HCT116 (cell line): ENCODE data around the gene NHLH1. TPM values are rescaled to one million over a fixed set of nuclear protein-coding genes. Genes with fewer than 3 reads are reported as not detected.

Experiments
- ATAC-seq: fragments of 200-7000 bp; cut with Tn5 transposase; 2 replicates; pipeline ENCODE4 v1.9.1; 2020; ENCODE audit warnings: mild to moderate bottlenecking, moderate library complexity
- BruUV-seq: library from RNA; stranded (reverse); fragments of 400-500 nt; replicated peaks from 2 replicates; lab custom pipeline; 2021; lab: Mats Ljungman, UMichigan
- CTCF ChIA-PET: fragments of 300-600 bp; sonication (Branson Sonifier 250); formaldehyde crosslinking; loops from one replicate; lab custom pipeline; 2021; ENCODE audit warnings: antibody characterized with exemption; lab: Charles Lee
- POLR2A ChIA-PET: fragments of 300-600, 350-600 bp; sonication (Branson Sonifier 250); formaldehyde crosslinking; loops from one replicate; lab custom pipeline; 2021; ENCODE audit warnings: antibody characterized with exemption; lab: Charles Lee
- RAD21 ChIA-PET, 2 experiments: fragments of 300-600 bp; sonication (Branson Sonifier 250); formaldehyde crosslinking; loops; one replicate each; lab custom pipeline; 2023; ENCODE audit warnings: low total read pairs in 2 of 2; ENCODE audit not compliant: uncharacterized antibody in 2 of 2, unreplicated experiment in 2 of 2, low non-redundant PET in 1 of 2; lab: Charles Lee
- DNase-seq: peaks from one replicate; pipeline ENCODE4 v3.0.0-alpha.2; 2010; ENCODE audit warnings: low read depth, low spot score
- H2AFZ ChIP-seq: fragments of 200-600 bp; shearing (Covaris generic), sonication (generic); 2 replicates; pipeline ENCODE4 v1.6.1; 2017; ENCODE audit warnings: low read depth, mixed run types, mixed read lengths, antibody characterized with exemption, low read length; ENCODE audit not compliant: poor library complexity, severe bottlenecking
- H3K27ac ChIP-seq: 2 replicates; pipeline ENCODE4 v1.5.1; 2012; ENCODE audit warnings: low read depth, low read length
- H3K27me3 ChIP-seq: fragments of 200-600 bp; sonication (generic); 2 replicates; pipeline ENCODE4 v1.6.1; 2016; ENCODE audit warnings: mixed run types, low read length, mixed read lengths; ENCODE audit not compliant: insufficient read depth
- H3K36me3 ChIP-seq, 2 experiments: fragments of 200-500 bp in 1 of 2; fragments of 200-600 bp in 1 of 2; sonication (Bioruptor generic) in 1 of 2; sonication (generic) in 1 of 2; 2 replicates each; pipeline versions ENCODE4 v1.5.1 to v1.6.1; 2014 to 2016; ENCODE audit warnings: low read length in 2 of 2, inconsistent platforms in 1 of 2, mixed read lengths in 1 of 2, mixed run types in 1 of 2; ENCODE audit not compliant: insufficient read depth in 2 of 2, control insufficient read depth in 1 of 2
- H3K4me1 ChIP-seq, 2 experiments: fragments of 200-600 bp in 1 of 2; sonication (generic) in 1 of 2; 2 replicates each; pipeline versions ENCODE4 v1.5.1 to v1.6.1; 2012 to 2017; ENCODE audit warnings: low read length in 2 of 2, inconsistent platforms in 1 of 2, mild to moderate bottlenecking in 1 of 2, mixed read lengths in 1 of 2, mixed run types in 1 of 2, moderate library complexity in 1 of 2; ENCODE audit not compliant: insufficient read depth in 2 of 2, control insufficient read depth in 1 of 2
- H3K4me2 ChIP-seq: fragments of 200-600 bp; sonication (generic); 2 replicates; pipeline ENCODE4 v1.6.1; 2017; ENCODE audit warnings: mixed run types, low read length, mixed read lengths
- H3K4me3 ChIP-seq, 2 experiments: fragments of 200-600 bp in 1 of 2; sonication (generic) in 1 of 2; replicated peaks in 1 of 2; 2 replicates each; pipeline ENCODE4 v1.5.1; 2011 to 2016; ENCODE audit warnings: low read length in 2 of 2, control low read depth in 1 of 2, low read depth in 1 of 2, mild to moderate bottlenecking in 1 of 2, mixed read lengths in 1 of 2, mixed run types in 1 of 2
- H3K79me2 ChIP-seq: fragments of 200-600 bp; sonication (generic); 2 replicates; pipeline ENCODE4 v1.6.1; 2017; ENCODE audit warnings: mild to moderate bottlenecking, mixed run types, low read length, moderate library complexity, mixed read lengths; ENCODE audit not compliant: insufficient read depth
- H3K9ac ChIP-seq: fragments of 200-600 bp; sonication (generic); 2 replicates; pipeline ENCODE4 v1.6.1; 2016; ENCODE audit warnings: low read length, mixed read lengths
- H3K9me2 ChIP-seq: fragments of 200-600 bp; sonication (generic), shearing (Covaris generic); 2 replicates; pipeline ENCODE4 v1.6.1; 2017; ENCODE audit warnings: mixed run types, mild to moderate bottlenecking, moderate library complexity; ENCODE audit not compliant: insufficient read depth
- H3K9me3 ChIP-seq, 2 experiments: fragments of 200-500 bp in 1 of 2; fragments of 200-600 bp in 1 of 2; sonication (Bioruptor generic) in 1 of 2; sonication (generic) in 1 of 2; 2 replicates each; pipeline ENCODE4 v1.6.1; 2014 to 2017; ENCODE audit warnings: low read length in 2 of 2, mixed read lengths in 2 of 2, inconsistent platforms in 1 of 2, low read depth in 1 of 2, mild to moderate bottlenecking in 1 of 2, mixed run types in 1 of 2, moderate library complexity in 1 of 2; ENCODE audit not compliant: control insufficient read depth in 1 of 2, insufficient read depth in 1 of 2
- H4K20me1 ChIP-seq: fragments of 200-600 bp; sonication (generic), shearing (Covaris generic); 2 replicates; pipeline ENCODE4 v1.6.1; 2017; ENCODE audit warnings: mixed run types, mild to moderate bottlenecking, moderate library complexity; ENCODE audit not compliant: insufficient read depth
- ELF1 ChIP-seq: IDR thresholded peaks from 2 replicates; pipeline ENCODE4 v1.6.1; 2012; ENCODE audit warnings: low read depth, borderline replicate concordance
- EZH2phosphoT487 ChIP-seq: fragments of 200-600 bp; IDR thresholded peaks from 2 replicates; pipeline ENCODE4 v1.6.1; 2018; ENCODE audit warnings: antibody characterized with exemption, borderline replicate concordance
- POLR2A ChIP-seq: IDR thresholded peaks from 2 replicates; pipeline ENCODE4 v1.7.0; 2011; ENCODE audit warnings: borderline replicate concordance; ENCODE audit not compliant: insufficient read depth, insufficient read length; ENCODE audit errors: extremely low read depth
- RAD21 ChIP-seq: IDR thresholded peaks from 2 replicates; pipeline ENCODE4 v1.6.1; 2012; ENCODE audit warnings: low read depth, mild to moderate bottlenecking
- SIN3A ChIP-seq: IDR thresholded peaks from 2 replicates; pipeline ENCODE4 v1.6.1; 2012; ENCODE audit warnings: low read depth
- SRF ChIP-seq: IDR thresholded peaks from 2 replicates; pipeline ENCODE4 v1.6.1; 2012; ENCODE audit warnings: low read depth
- TCF7L2 ChIP-seq: IDR thresholded peaks from 2 replicates; pipeline ENCODE4 v1.7.0; 2011; ENCODE audit warnings: borderline replicate concordance, inconsistent platforms; ENCODE audit not compliant: insufficient read depth, insufficient read length; ENCODE audit errors: extremely low read depth
- intact Hi-C: fragments of 100-400 bp; cut with micrococcal nuclease; formaldehyde crosslinking; loops from 2 replicates; pipeline ENCODE4 v1.10.0; 2022
- total RNA-seq: library from RNA; stranded (reverse); gene quantifications from one replicate; pipeline ENCODE4 v1.2.1, GENCODE V29; 2021; ENCODE audit not compliant: unreplicated experiment
- TF ChIP-seq, protein P1 (sequence below): IDR thresholded peaks from 2 replicates; pipeline ENCODE4 v1.6.1; 2012
- TF ChIP-seq, protein P2 (sequence below): IDR thresholded peaks from 2 replicates; pipeline ENCODE4 v1.6.1; 2012; ENCODE audit warnings: low read depth
- TF ChIP-seq, protein P3 (sequence below): IDR thresholded peaks from 2 replicates; pipeline ENCODE4 v1.6.1; 2011; ENCODE audit warnings: mild to moderate bottlenecking, low read length, moderate library complexity; ENCODE audit not compliant: insufficient replicate concordance; ENCODE audit errors: extremely low read depth

The NHLH1 gene
- total RNA-seq, 1 experiment from 2014 or later = 0.12 TPM

DNA sequence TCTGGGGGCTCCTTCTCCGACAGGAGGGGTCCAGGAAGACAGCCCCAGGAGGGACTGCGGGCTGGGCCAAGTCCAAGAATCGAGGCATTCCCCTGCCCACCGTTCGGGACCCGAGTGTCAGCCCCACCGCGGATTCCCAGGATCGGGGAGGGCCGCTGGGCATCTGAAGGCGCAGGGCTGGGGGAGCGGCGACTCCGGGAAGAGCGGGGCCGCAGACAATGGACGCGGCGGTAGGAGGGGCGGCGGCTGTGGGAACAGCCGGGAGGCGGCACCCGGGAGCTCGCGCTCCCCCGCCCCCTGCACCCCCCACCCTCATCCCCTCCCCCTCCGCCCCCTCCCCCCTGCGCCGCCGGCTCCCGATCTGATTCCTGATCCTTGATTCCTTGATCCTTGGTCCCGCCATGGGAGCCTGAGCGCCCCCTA, 33.4 kb downstream of the NHLH1 start, which contains the start of gene VANGL2:
Gene VANGL2, plus strand, starts transcription at position 342 of the 423 bp plus-strand sequence. CDS start 15,274 bp downstream, outside the sequence.
- no peak for DNase-seq
- Histone ChIP-seq H3K36me3 (no peaks in the 10 kb centered on the region), H3K79me2 (no peaks in the 10 kb centered on the region), H4K20me1 (no peaks in the 10 kb centered on the region), H3K4me1 (peaks cover 0 to 6% of the 10 kb centered on the region in 2 experiments; a peak in 1 of 4 replicates), H3K4me3 (no peak within 1 kb of the TSS), H2AFZ (no peak within 1 kb of the TSS), H3K4me2 (no peak within 1 kb of the TSS), H3K9me3 (no peaks in the 10 kb centered on the region), H3K27ac (no peak within 1 kb of the TSS), H3K27me3 (no peaks in the 10 kb centered on the region), H3K9ac (no peak within 1 kb of the TSS), H3K9me2 (no peaks in the 10 kb centered on the region)
- BruUV-seq = no TSS peak
- ATAC-seq = no peak
- RAD21 ChIA-PET = no interaction called here
- TF ChIP-seq SRF = no peak
- TF ChIP-seq SIN3A = no peak
- TF ChIP-seq, protein P1, sequence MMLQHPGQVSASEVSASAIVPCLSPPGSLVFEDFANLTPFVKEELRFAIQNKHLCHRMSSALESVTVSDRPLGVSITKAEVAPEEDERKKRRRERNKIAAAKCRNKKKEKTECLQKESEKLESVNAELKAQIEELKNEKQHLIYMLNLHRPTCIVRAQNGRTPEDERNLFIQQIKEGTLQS = no peak
- no peak for TF ChIP-seq ELF1
- no peak for TF ChIP-seq RAD21
- TF ChIP-seq EZH2phosphoT487 = no peak
- TF ChIP-seq, protein P2, sequence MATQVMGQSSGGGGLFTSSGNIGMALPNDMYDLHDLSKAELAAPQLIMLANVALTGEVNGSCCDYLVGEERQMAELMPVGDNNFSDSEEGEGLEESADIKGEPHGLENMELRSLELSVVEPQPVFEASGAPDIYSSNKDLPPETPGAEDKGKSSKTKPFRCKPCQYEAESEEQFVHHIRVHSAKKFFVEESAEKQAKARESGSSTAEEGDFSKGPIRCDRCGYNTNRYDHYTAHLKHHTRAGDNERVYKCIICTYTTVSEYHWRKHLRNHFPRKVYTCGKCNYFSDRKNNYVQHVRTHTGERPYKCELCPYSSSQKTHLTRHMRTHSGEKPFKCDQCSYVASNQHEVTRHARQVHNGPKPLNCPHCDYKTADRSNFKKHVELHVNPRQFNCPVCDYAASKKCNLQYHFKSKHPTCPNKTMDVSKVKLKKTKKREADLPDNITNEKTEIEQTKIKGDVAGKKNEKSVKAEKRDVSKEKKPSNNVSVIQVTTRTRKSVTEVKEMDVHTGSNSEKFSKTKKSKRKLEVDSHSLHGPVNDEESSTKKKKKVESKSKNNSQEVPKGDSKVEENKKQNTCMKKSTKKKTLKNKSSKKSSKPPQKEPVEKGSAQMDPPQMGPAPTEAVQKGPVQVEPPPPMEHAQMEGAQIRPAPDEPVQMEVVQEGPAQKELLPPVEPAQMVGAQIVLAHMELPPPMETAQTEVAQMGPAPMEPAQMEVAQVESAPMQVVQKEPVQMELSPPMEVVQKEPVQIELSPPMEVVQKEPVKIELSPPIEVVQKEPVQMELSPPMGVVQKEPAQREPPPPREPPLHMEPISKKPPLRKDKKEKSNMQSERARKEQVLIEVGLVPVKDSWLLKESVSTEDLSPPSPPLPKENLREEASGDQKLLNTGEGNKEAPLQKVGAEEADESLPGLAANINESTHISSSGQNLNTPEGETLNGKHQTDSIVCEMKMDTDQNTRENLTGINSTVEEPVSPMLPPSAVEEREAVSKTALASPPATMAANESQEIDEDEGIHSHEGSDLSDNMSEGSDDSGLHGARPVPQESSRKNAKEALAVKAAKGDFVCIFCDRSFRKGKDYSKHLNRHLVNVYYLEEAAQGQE = no peak
- no peak for TF ChIP-seq POLR2A
- TF ChIP-seq, protein P3, sequence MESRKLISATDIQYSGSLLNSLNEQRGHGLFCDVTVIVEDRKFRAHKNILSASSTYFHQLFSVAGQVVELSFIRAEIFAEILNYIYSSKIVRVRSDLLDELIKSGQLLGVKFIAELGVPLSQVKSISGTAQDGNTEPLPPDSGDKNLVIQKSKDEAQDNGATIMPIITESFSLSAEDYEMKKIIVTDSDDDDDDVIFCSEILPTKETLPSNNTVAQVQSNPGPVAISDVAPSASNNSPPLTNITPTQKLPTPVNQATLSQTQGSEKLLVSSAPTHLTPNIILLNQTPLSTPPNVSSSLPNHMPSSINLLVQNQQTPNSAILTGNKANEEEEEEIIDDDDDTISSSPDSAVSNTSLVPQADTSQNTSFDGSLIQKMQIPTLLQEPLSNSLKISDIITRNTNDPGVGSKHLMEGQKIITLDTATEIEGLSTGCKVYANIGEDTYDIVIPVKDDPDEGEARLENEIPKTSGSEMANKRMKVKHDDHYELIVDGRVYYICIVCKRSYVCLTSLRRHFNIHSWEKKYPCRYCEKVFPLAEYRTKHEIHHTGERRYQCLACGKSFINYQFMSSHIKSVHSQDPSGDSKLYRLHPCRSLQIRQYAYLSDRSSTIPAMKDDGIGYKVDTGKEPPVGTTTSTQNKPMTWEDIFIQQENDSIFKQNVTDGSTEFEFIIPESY = no peak
- no peak for TF ChIP-seq TCF7L2
- POLR2A ChIA-PET = no interaction called here
- CTCF ChIA-PET = no interaction called here
- intact Hi-C loops = no loop called here
